Duodenal mucosa (tissue), 2 donors: ENCODE data around the gene FERMT1.

Experiments
- H3K27ac ChIP-seq: one replicate; pipeline ENCODE4 v1.7.0; 2013; ENCODE audit warnings: low read depth, low read length
- H3K27me3 ChIP-seq, 2 donors: one replicate each; pipeline ENCODE4 v1.7.0; 2013; ENCODE audit warnings: low read length in 2 of 2, control low read depth in 1 of 2; ENCODE audit not compliant: insufficient read depth in 2 of 2, control insufficient read depth in 1 of 2
- H3K36me3 ChIP-seq, 2 donors: one replicate each; pipeline ENCODE4 v1.7.0; 2013; ENCODE audit warnings: low read length in 2 of 2, control low read depth in 1 of 2; ENCODE audit not compliant: insufficient read depth in 2 of 2, control insufficient read depth in 1 of 2
- H3K4me1 ChIP-seq, 2 donors: one replicate each; pipeline ENCODE4 v1.7.0; 2013; ENCODE audit warnings: low read length in 2 of 2, control low read depth in 1 of 2; ENCODE audit not compliant: insufficient read depth in 2 of 2, control insufficient read depth in 1 of 2
- H3K4me3 ChIP-seq, 2 donors: one replicate each; pipeline ENCODE4 v1.7.0; 2013; ENCODE audit warnings: low read length in 2 of 2, low read depth in 1 of 2
- H3K9ac ChIP-seq, 2 donors: one replicate each; pipeline ENCODE4 v1.7.0; 2013; ENCODE audit warnings: low read length in 2 of 2, low read depth in 1 of 2
- H3K9me3 ChIP-seq, 2 donors: one replicate each; pipeline ENCODE4 v1.7.0; 2013; ENCODE audit warnings: low read length in 2 of 2, control low read depth in 1 of 2; ENCODE audit not compliant: control insufficient read depth in 1 of 2

The FERMT1 gene

DNA sequence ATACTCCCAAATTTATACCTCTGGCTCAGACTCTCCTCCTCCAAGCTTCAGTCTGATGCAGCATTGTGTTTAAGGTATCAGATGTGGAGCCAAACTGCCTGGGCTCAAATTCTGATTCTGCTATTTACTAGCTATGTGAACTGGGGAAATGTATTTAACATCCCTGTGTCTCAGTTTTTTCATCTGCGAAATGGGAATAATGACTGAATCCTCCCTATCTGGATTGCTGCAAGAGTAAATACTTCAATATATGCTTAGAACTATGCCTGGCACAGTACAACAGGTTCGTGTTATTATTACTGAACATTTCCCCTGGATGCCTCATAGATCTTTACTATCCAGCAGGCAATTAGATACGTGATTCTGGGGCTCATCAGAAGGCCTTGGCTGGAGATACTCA is 74.4 kb downstream of the FERMT1 start:
- no peak overlapping the region for H3K4me3 ChIP-seq
- H3K36me3 ChIP-seq: no peaks in the 10 kb centered on the region
- no peak overlapping the region for H3K27ac ChIP-seq
- peaks cover 0 to 12% of the 10 kb centered on the region in 2 donors for H3K4me1 ChIP-seq
- H3K27me3 ChIP-seq: peaks cover 15 to 16% of the 10 kb centered on the region in 2 donors
- H3K9me3 ChIP-seq: no peaks in the 10 kb centered on the region
- H3K9ac ChIP-seq: no peak overlapping the region

DNA sequence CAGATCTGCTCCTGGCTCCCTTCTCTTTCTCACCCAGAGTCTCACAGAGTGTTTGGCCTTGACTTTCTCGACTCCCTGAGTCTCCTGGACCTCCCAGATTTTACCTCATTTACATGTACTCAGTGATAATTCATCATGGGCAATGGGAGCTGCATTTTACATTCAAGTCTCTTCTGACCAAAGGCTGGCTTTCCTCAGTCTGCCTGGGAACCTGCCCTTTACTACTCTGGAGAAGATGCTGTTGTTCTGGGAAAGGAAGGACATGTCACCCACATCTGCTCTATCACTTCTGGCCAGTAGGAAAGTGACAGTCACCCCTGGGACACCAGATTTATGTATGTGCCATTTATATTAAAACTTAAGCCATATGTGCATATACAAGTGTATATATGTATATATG is 76.4 kb downstream of the FERMT1 start:
- Histone ChIP-seq H3K9ac (no peak overlapping the region), H3K9me3 (no peaks in the 10 kb centered on the region), H3K36me3 (peaks cover 9 to 10% of the 10 kb centered on the region in 2 donors), H3K27ac (no peak overlapping the region), H3K4me3 (no peak overlapping the region), H3K27me3 (peaks cover 4 to 6% of the 10 kb centered on the region in 2 donors), H3K4me1 (peaks cover 0 to under 1% of the 10 kb centered on the region in 2 donors)

DNA sequence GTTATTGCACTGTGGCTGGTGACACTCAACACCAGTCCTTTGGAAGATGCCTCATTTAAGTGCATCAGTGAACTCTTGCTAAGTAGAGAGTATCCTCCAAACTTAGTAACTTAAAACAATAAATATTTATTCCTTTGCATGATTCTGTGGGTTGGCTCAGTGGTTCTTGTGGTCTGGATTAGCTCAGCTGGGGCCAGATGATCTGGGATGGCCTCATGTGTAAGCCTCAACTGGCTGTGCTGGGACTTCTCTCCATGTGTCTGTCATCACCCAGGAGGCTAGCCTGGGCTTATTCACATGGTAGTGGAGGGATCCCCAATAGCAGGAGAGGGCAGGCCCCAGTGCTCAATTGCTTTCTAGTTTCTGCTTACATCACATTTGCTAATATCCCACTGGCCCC is 77.3 kb downstream of the FERMT1 start:
- no peak overlapping the region for H3K9ac ChIP-seq
- H3K4me3 ChIP-seq: no peak overlapping the region
- H3K9me3 ChIP-seq: no peaks in the 10 kb centered on the region
- peaks cover 17 to 19% of the 10 kb centered on the region in 2 donors for H3K36me3 ChIP-seq
- H3K27me3 ChIP-seq: no peaks in the 10 kb centered on the region
- H3K4me1 ChIP-seq: no peaks in the 10 kb centered on the region
- H3K27ac ChIP-seq: no peak overlapping the region

DNA sequence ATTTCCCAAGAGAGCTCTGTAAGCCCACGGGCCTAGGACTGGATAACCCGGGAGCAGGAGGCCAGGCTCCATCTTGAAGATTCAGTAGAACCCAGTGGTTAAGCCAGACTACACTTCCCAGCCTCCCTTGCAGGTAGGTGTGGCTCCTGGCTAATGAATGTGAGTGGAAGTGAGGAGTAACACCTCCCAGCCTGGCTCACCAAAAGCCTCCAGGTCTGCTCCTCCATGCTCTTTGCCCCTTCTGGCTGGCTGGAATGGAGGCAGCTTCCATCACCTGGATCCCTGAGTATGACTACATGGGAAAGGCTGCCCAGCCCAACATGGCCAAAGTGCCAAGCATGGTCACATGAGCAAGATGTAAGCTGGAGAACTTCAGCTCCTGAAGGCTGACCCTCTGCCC is 78.7 kb downstream of the FERMT1 start:
- Histone ChIP-seq H3K36me3 (peaks cover 30 to 32% of the 10 kb centered on the region in 2 donors), H3K27me3 (no peaks in the 10 kb centered on the region), H3K4me1 (no peaks in the 10 kb centered on the region), H3K9me3 (no peaks in the 10 kb centered on the region), H3K9ac (no peak overlapping the region), H3K27ac (no peak overlapping the region), H3K4me3 (no peak overlapping the region)

DNA sequence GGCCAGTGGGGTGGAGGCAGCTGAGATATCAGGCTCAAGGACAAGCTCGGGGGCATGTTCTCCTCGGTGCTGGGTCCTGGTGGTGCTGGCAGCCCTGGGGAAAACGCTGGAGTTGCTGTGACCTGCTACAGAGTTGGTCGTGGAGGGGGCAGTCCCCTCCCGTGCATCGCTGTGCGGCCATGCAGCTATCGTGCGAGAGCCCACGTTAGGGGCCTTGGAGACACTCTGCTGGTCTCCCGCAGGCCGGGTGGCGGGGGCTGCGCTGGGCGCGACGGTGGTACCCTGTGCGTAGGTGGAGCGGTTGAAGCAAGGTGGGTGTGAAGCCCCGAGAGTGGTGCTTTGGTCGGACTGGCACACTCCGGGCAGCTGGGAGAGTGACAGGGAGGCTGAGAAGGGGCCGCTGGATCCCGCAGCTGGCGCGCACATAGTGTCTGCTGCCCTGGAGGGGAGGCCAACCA is 81.0 kb downstream of the FERMT1 start:
- no peak overlapping the region for H3K9ac ChIP-seq
- H3K27me3 ChIP-seq: no peaks in the 10 kb centered on the region
- peaks cover 42 to 52% of the 10 kb centered on the region in 2 donors for H3K36me3 ChIP-seq
- H3K4me3 ChIP-seq: no peak overlapping the region
- no peak overlapping the region for H3K27ac ChIP-seq
- no peaks in the 10 kb centered on the region for H3K9me3 ChIP-seq
- H3K4me1 ChIP-seq: no peaks in the 10 kb centered on the region

DNA sequence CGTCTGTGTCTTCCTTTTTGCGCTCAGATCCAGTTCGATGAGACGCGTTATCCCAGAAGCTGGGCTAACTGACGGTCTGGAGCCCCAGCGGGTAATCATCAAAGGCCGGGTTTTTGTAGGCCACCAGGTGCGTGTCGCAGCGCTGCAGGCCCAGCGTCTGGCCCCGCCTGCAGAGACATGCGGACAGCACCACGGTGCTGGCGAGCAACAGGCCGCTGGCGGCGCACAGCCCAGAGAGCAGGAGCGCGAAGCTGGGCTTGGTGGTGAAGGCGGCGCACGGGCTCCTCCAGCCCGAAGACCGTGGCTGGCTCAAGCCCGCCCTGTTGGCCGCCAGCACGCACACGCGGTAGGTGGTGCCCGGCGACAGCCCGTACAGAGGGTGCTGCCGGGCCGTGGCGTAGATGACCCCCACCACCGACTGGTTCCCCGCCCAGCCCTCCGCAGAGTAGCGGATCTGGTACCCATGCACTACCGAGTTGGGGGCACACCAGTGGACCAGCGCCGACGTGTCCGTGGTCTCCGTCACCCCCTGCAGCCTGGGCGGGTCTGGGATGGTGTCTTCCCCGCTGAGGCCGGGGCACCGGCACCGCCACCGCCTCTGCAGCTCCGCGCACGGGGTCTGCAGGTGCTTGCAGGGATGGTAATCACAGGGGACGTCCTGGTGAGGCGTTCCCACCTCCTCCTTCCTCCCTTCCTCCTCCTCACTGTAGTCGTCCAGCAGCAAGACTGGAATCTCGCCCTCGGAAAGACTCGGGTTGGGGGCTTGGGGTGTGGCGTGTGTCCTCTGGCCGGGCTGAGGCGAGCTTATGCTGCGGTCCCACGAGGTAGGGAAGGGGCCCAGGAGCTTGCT is 81.6 kb downstream of the FERMT1 start:
- no peaks in the 10 kb centered on the region for H3K4me1 ChIP-seq
- no peak overlapping the region for H3K27ac ChIP-seq
- H3K9me3 ChIP-seq: no peaks in the 10 kb centered on the region
- H3K27me3 ChIP-seq: no peaks in the 10 kb centered on the region
- no peak overlapping the region for H3K9ac ChIP-seq
- no peak overlapping the region for H3K4me3 ChIP-seq
- peaks cover 48 to 58% of the 10 kb centered on the region in 2 donors for H3K36me3 ChIP-seq

DNA sequence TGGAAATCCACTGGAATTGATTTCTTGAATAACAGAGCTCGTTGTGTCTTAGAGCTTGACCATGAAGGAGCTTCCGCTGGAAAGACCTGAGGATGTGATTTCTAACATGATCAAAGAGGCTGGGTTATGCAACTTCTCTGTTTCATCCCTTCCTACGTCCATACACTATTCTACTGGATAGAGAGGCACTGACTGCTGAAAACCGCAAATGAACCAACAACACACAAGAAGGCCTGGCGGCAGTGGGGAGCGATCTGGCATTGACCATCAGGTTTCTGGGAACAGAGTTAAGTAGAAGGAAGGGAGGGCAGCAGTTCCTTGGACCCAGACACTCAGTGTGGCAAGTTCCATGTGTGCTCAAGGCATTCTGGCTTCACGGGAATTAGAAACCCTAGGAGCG is 82.3 kb downstream of the FERMT1 start:
- Histone ChIP-seq H3K27me3 (no peaks in the 10 kb centered on the region), H3K27ac (no peak overlapping the region), H3K9me3 (no peaks in the 10 kb centered on the region), H3K4me1 (no peaks in the 10 kb centered on the region), H3K4me3 (no peak overlapping the region), H3K36me3 (peaks cover 50 to 62% of the 10 kb centered on the region in 2 donors), H3K9ac (no peak overlapping the region)

DNA sequence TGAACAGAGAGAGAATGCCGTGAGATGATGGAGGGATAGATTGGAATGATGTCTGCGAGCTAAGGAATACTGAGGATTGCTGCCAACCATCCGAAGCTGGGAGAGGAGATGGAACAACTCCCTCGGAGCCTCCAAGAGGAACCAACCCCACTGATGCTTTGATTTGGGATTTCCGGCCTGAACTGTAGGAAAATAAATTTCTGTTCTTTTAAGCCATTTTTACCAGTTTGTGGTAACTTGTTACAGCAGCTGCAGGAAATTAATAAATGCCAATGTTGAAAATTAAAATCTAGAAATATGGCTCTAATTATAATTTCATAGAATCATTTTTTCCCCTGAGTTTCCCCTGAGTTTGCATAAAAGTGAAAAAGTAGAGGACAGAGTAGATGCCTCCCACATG is 83.1 kb downstream of the FERMT1 start:
- Histone ChIP-seq H3K4me1 (no peaks in the 10 kb centered on the region), H3K4me3 (no peak overlapping the region), H3K9ac (no peak overlapping the region), H3K36me3 (peaks cover 52 to 63% of the 10 kb centered on the region in 2 donors), H3K27ac (no peak overlapping the region), H3K9me3 (no peaks in the 10 kb centered on the region), H3K27me3 (no peaks in the 10 kb centered on the region)

DNA sequence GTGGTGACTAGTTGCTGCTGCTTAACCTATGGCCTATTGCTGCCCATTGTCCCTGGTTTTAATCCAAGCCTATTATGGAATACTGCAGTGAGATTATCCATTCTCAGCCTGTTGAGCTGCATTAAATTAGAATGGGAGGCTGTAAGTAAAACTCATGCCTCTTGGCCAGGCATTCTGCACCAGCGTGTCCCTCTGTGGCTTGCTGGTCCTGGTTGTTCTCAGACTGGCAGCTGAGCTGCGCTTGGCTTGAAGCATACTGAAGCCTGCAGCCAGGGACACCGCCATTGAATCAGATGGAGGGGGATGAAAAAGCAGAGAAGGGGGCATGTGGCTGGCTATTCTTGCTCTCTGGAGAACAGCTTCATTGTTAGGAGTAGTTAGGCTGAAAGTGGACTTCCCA is 84.6 kb downstream of the FERMT1 start:
- Histone ChIP-seq H3K9me3 (no peaks in the 10 kb centered on the region), H3K4me3 (no peak overlapping the region), H3K9ac (no peak overlapping the region), H3K27me3 (no peaks in the 10 kb centered on the region), H3K36me3 (peaks cover 60 to 78% of the 10 kb centered on the region in 2 donors), H3K4me1 (no peaks in the 10 kb centered on the region), H3K27ac (no peak overlapping the region)

DNA sequence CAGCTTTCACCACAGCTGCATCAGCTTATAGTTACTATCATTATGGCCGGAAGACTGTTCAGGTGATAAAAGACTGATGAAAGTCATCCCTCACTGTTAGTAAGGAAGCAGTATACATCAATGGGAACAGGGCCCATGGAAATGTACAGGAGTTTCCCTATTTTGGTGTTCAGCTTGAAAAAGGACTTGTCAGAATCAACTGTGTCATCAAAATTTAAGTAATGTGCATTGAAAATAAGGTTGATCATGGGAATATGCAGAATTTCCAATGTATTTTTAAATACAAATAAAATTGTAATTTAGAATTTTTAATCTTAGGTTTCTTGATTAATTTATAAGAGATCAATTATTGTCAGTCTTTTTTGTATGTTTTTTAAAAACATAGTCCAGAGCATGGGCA is 85.7 kb downstream of the FERMT1 start:
- Histone ChIP-seq H3K27me3 (no peaks in the 10 kb centered on the region), H3K4me3 (no peak overlapping the region), H3K36me3 (peaks cover 58 to 80% of the 10 kb centered on the region in 2 donors), H3K27ac (no peak overlapping the region), H3K9ac (no peak overlapping the region), H3K9me3 (no peaks in the 10 kb centered on the region), H3K4me1 (no peaks in the 10 kb centered on the region)
